NCI-H1930 (cell line): Measurements from ENCODE around the gene SP110.
"Not testable (repeated sequence)": the region's sequence is repeated elsewhere in the genome, so short reads cannot be mapped to it uniquely, and the experiment has no call there.

ENCODE experiments used
- DNase-seq, 2 experiments: peaks; one replicate each; lab custom pipeline; 2025; lab: John Stamatoyannopoulos, UW

SP110 gene

DNA sequence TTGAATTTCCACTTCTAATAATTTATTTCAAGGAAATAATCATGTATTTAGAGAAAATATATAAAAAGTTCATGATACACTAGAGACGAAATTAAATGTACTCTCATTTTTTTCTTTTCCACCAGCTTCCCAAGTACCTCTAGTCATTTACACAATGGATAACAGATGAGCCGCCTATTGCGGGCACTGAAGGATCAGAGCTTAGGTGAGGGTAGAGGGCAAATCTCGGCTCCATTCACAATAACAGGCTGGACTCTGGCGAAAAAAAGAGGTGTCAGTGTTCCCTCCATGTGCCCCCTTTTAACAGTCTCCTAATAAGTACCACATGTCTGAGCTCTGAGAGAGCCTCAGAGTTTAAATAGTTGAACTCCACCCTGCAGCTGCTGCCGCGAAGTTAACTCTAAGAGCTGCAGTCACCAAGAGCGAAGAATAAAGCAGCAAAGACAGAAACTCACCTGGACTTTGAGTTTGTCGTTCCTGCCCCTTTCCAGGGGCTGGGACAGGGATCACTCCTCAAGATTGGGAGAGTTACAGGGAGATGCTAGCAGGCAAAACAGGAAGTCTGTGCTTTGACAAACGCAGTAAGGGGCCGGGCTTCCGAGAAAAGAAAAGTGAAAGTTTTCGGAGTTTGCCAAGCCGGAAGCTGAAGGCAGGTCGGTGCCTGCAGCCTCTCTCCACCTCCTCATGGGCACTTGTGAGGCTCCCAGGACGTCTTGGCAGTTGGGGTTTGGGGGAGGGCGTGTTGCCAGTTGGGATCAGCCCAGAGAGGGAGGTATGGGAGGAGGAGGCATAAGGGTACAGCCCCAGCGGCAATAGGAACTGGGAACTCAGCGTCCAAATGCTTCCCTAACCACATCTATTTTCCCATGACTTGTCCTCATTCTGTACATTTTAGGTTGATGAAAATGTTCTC, at the start of gene SP110:
TSS of gene SP110 (minus strand) at position 566 of the 913 bp plus-strand sequence. CDS start 3,057 bp downstream, outside the sequence.
- no peak for DNase-seq

DNA sequence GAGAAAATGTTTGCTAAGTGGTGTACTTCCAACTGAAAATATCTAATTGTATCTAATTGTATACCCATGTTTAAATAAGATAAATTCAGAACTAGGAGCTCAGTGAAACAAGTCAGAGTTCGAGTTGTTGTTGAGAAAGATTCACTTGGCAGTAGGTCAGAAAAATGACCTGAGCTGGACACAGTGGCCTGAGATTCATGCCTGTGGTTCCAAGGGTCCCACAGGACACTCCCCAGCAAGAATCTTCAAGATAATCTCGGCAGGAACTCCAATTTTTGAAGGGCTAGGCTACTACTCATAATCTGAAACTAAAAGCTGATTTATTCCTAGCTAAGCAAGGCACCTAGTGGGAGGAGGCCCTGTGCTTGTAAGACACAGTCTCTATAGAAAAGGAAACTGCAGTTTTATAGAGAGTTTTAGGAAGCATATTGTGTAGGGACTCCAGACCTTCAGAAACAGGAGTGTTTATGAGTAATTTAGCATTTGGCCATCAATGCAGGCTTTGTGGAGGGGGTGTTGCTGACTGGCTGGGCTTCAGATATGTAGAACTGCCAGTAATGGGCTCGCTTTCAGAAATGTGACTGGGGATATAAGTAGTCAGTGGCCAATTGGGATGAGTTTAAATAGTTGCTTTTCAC, 48.9 kb upstream of the SP110 start:
- no peak for DNase-seq

DNA sequence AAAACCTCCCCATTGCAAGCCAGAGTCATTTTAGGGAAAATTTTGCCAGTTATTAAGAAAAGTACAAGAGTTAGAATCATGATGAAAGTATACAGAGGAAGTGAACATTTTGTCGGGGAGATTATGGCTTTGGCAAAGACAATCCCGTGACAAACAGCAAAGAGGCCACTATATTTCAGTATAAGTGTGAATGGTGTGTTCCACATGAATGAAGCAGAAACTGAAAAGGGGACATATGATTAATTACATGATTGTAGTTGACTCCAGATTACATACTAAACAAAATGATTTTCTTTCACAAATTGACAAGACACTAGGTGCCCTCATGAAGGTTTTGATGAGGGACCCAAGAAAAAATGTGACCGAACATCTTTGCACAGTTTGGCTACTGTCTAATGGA, 47.8 kb upstream of the SP110 start:
- no peak for DNase-seq

DNA sequence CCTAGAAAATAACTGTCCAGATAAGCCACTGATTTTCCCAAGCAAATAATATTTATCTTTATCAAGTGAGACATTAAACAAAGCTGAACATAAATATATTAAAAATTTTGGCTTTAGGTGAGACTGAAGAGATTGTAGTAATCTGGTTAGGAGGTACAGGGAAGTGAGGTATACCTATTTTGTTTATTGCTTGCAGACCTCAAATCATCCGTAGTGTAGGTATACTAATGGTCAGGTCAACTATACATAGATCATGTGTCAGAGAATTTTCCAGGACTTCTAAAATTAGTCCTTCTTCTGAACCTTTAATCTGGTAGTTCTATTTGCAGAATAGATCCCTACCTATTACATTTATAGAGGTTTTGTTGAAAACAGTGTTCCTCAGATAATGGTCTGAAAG, 47.3 kb upstream of the SP110 start:
- DNase-seq = no peak

DNA sequence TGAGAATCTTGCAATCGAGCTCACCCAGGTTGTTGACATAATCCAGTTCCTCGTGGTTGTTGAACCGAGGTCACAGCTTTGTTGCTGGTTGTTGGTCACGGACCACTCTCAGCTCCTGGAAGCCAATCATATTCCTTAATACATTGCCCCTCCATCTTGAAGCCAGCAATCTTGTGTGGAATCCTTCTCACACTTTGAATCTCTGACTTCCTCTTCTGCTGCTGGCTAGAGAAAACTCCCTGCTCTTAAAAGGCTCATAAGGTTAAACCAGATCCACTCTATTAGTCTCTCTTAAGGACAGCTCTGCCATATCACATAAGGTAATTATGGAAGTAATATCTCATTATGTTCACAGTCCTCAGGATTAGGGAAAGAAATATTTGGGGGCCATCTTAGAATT, 46.9 kb upstream of the SP110 start:
- no peak for DNase-seq

DNA sequence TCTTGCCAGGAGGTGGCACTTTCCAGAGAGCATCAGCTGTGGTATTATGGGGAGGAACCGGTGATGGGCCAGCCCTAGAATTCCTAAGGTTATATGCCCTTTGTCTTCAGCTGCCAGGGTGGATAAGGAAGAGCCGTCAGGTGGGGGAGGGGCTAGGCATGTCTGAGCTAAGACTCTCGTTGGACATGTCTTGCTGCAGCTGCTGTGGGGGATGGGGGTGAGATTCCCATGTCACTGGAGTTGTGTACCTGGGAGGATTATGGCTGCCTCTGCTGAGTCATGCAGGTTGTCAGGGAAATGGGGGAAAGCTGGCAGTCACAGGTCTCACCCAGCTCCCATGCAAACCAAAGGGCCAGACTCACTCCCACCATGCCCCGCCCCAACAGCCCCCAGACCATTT, 45.2 kb upstream of the SP110 start:
- DNase-seq = not testable (repeated sequence)

DNA sequence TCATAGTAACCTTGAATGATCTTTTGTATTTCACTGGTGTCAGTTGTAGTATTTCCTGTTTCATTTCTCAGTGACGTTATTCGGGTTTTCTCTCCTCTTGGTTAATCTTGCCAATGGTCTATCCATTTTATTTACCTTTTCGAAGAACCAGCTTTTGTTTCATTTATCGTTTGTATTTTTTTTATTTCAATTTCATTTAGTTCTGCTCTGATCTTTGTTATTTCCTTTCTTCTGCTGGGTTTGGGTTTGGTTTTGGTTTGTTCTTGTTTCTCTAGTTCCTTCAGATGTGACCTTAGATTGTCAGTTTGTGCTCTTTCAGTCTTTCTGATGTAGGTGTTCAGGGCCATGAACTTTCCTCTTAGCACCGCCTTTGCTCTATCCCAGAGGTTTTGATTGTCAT, 42.5 kb upstream of the SP110 start:
- no peak for DNase-seq

DNA sequence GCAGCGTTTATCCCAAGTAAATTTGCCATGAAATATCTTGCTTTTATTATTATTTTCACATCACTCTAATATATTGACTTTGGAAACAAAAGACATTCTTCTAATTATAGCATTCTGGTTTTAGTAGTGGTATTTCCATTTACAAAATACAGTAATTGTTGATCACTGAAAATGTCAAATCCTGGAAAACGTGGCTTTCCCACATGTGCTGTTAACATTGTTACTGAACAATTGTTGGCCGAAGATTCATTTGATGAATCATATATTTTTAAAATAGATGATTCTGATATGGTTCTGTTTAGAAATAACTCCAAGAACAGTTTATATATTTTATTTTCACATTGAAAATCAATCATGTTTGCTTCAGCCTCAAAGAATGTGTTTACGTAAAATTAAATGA, 38.7 kb upstream of the SP110 start:
- DNase-seq = no peak

DNA sequence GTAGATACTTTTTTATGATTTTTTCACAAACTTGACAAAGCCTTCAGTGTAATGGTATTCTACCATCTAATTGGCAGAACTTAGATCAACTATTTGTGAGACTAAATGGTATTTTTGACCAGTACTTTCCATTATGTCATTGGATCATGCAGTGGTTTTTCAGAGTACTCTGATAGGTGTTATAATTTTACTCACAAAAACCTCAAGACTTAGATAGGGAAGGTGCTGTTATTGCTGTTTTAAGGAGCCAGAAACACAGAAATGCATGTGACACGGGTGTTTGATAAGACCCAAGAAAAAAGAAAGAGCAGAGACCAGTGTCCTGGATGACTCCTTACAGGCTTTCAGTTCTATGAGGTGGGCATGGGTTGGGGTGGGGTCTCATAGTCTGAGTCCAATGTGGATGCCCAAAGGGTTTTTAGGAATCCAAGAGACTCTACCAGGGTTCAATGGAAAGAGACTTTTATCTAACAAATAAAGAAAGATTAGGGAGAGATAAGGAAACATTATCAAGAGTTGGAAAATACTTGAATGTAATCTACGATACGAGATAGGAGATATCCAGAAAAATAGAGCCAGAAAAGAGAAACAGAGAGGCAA, 37.0 kb upstream of the SP110 start:
- no peak for DNase-seq

DNA sequence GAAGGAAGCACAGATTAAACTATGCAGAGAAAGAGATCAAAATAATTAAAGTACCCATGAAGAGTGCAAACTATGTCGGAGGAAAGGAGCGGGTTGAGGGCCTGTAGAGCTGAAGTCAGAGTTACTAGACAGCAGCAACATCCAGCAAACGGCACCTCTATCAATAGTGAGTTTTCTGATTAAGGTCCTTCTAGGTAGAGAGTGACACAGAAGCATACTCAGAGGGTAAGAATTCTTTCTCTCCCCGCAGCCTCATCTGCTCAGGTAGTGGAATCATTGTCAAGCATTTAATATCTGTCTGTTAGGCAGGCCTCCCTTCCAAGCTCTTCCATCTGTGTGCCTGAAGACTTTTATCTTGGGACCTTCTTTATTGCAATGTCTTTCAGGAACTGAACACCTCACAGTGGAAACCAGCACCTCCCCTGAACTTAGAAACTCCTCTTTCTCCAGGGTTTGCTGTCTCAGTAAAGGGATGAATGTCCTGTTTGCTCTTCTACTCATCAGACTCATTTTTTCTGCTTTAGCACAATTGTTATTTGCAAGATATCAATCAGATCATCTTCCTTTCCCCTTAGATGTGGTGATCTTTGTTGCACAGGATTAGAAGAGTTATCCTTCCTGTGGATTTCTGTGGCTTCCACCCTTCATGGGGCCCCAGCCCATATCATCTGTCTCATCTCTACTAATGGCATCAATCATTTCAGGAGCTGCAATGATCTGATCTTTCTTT, 34.5 kb upstream of the SP110 start:
- no peak for DNase-seq

DNA sequence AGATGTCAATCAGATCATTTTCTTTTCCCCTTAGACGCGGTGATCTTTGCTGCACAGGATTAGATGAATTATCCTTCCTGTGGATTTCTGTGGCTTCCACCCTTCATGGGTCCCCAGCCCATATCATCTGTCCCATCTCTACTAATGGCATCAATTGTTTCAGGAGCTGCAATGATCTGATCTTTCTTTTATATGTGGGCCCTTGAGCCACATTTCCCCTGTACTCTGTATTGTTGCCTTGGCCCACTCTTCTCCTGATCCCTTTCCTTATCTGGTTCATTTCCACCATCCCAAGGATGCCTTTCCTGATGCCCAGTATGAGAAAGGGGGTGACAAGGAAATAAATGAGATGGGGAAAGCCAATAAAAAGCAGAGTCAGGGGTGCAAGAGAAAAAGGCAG, 30.4 kb upstream of the SP110 start:
- DNase-seq = no peak

DNA sequence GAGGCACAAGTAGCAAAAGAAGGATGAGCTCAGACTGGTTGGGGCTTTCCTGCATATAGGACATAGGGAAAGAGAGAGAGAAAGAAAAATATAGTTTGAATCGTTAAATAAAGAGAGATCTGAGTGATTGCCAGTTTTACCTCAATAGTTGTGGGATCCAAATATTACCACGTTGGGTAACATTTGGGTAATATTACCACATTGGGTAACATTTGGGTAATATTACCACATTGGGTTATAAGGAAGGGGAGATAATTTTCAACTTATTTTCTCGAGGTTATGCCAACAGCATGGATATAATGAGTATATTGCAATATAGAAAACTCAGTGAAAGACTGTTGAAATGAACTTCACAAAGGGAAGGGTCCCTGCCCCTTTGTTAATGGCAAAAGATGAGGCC, 26.4 kb upstream of the SP110 start:
- DNase-seq = no peak

DNA sequence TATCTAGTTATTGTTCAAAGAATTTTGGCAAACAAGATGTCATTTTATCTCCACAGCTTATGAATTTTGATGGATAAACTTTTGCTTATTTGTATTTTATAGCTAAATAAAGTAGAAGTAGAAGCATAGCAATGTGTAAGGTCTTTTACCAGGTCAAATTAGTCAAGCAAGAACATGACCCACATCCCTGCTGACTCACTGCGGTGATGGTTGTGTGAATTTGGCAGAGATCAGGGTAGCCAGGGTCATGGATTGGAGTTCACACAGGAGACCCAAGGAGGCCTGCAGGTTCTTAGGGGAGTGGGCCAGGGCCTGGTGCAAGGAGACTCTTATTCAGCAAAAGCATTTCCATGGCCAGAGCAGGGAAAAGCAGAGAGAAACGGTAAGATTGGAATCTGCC, 24.4 kb upstream of the SP110 start:
- DNase-seq = no peak

DNA sequence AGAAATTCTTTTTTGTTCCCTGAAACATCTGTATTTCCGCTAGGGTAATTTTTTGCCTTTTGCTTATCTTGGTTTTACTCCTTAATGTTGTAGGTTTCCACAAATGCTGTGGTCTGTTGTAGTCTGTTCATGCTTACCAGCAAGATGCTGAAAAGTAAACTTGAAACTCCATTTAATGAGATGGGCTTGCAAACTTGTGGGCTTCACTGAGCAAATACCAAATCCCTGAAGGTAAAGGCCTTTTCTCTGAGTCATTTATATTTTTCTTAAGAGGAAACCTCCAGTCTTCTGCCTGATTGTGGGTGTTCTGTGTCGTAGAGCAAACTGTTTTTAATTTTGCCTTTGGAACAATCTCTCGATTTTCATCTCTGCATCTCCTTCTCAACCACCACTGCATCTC, 15.1 kb upstream of the SP110 start:
- DNase-seq = no peak

DNA sequence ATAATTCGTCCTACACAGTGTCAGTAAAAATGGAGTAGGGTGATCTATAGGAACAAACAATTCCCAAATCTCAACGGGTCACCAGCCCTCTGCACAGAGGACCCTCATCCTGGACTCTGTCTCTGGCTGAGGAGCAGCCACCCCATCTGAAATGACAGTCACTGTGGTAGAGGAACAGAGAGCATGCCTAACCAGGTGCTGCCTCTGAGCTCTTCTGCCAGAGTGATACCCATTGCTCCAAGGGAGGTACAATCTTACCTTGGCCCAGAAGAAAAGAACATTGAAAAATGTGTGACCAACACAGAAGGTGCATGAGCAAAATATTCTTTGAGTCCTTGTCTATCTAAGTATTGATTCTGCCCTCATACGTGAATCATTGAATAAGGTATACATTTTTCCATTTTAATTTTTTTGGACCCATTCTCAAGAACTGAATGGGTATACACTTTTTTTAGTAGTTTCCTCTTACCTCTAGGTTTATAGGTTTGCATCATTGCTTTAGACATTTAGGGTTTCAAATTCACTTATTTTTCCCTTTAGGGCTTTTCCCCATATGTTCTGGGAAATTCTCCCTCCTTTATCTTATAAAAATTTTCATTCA, 14.4 kb upstream of the SP110 start:
- DNase-seq = no peak

DNA sequence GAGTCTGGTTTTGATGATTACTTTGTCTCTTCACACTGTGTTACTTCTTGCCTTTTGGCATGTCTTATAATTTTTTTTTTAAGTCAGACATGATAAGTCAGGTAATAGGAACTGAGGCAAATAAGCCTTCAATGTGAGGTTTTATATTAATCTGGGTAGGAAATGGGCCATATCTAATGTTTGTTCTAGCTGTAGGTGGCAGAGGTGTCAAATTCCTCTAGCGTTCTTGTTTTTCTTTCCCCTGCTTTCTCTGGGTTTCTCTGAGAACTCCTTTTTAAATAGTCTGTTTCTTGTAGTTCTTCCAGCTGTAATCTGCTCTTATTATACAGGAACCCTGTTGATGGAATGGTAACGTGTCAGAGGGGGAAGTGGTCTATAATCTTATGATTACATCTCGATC, 11.5 kb upstream of the SP110 start:
- no peak for DNase-seq

DNA sequence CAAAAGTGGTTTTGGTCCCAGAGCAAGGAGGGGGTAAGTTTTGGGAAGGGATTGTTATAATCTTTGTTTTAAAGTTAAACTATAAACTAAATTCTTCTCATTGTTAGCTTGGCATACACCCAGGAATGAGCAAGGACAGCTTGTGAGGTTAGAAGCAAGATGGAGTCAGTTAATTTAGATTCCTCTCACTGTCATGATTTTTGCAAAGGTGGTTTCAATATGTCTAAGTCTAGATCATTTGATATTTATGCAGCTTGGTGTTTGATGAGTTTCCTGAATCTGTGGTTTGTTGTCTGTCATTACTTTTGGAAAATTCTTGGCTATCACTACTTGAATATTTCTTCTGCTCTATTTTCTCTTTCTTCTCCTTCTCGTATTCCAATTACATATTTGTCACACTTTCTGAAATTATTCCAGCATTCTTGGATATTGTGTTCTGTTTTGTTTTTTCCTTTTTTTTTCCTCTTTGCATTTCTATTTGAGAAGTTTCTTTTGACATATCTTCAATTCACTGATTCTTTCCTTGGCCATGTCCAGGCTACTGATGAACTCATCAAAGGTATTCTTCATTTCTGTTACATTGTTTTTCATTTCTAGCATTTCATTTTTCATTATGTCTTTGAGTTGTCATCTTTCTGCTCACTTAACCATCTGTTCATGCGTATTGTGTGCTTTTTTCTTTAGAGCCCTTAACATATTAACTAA, 10.9 kb upstream of the SP110 start:
- no peak for DNase-seq

DNA sequence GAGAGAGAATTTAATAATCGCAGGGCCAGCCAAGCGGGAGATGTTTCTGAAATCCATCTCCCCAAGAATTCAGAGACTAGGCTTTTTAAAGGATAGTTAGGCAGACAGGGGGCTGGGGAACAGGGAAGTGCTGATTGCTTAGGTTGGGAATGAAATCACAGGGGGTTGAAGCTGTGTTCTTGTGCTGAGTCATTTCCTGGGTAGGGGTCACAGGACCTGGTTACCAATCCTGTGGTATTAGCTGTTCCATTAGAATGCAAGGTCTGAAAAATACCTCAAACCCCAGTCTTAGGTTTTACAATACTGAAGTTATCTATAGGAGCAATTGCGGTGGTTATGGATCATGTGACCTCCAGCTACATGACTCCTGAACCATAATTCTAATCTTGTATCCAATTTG, 10.3 kb upstream of the SP110 start:
- no peak for DNase-seq

DNA sequence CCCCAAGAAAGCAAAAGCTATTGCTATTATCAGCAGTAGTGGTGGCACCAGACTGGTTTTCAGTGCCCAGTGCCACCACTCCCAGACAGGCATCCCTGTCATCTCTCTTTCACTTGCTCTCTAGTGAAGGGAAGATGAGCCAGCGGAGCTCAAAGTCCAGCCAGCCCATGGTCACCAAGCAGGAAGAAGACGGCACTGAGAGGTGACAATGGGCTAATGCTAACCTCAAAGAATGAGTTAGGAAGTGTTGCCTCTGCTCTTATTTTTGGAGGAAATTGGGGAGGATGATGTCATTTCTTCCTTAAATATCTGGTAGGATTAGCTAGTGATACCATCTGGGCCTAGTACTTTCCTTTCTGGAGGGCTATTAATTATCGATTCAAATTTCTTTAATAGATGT, 7.4 kb upstream of the SP110 start:
- DNase-seq = no peak

DNA sequence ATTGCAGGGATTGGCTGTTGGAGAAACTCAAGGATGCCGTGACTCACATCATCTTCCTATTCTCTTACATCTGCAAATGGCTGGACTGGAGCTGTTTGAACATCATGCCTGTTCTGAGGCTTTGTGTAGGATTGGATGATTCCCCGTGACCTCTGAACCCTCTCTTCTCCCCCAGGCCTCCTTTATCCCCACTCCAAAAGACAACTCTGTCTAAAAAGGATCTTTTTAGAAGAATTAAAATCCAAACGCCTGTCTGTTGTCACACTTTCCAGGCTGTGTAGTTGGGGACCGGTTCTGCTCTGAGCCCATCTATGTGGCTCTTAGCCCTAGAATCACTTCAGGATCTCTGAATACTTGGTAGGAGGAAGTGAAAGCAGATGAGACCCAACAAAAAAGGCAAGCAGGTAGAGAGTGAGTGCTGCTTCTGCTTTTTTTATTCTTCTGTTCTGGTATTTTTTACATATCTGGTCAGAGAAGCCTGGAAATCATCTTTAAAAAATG, 6.3 kb upstream of the SP110 start:
- DNase-seq = no peak

DNA sequence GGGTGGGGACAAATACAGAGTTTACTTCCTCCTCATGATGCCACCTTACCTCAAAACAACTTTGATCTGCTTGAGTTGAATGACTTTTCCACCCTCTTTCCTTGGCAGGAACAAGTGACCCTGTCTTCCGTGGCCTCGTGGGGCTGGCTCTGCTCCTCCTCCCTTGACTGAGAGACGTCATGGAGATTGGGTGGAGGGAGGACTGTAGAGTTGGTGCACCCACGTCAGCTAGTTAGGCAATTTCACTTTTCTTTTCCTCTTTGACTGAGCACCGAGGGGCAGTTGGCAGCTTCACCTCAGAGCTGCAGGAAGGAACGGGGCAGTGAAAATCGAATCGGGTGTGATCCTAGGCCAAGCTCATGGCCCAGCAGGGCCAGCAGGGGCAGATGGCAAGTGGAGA, 5.7 kb upstream of the SP110 start, which contains the start of gene SP140:
TSS of gene SP140 (plus strand) at position 251 of the 400 bp plus-strand sequence. CDS start at position 360, 109 bp downstream.
- no peak for DNase-seq
